Lower leg skin (tissue), 4 donors: ENCODE results near the gene SMG9. TPM values are rescaled to one million over a fixed set of nuclear protein-coding genes. Genes with fewer than 3 reads are reported as not detected.

Experiments
- DNase-seq, 2 donors: peaks; one replicate each; pipeline ENCODE4 v3.0.0-alpha.2; 2019; ENCODE audit warnings: low spot score in 2 of 2
- H3K4me3 ChIP-seq: fragments of 200-600 bp; sonication (generic); 2 replicates; pipeline ENCODE4 v1.5.1; 2017; ENCODE audit warnings: mild to moderate bottlenecking, low read depth; ENCODE audit not compliant: poor library complexity, severe bottlenecking
- POLR2A ChIP-seq, 2 donors: fragments of 450-650 bp; IDR thresholded peaks; one replicate each; pipeline ENCODE4 v1.6.1; 2016 to 2017; ENCODE audit warnings: antibody characterized with exemption in 2 of 2, mild to moderate bottlenecking in 1 of 2, moderate library complexity in 1 of 2
- WGBS, 2 donors: methylation state at CpG; one replicate each; pipeline ENCODE4 v1.1.5; 2018; 5-methylcytosine and 5-hydroxymethylcytosine counted together
- intact Hi-C: fragments of 100-400 bp; cut with DNase I; formaldehyde crosslinking; loops from one replicate; pipeline ENCODE4 v1.15.0; 2023; ENCODE audit warnings: low total_unique reads
- total RNA-seq, 4 donors: library from RNA; depleted of rRNA; stranded (reverse); fragments of >200 nt; gene quantifications; one replicate each; pipeline ENCODE4 v1.1.0, GENCODE V29; 2016
- TF ChIP-seq, protein P1 (sequence below), 3 donors: fragments of 450-650 bp; IDR thresholded peaks; one replicate each; pipeline ENCODE4 v1.5.1; 2016; ENCODE audit warnings: antibody characterized with exemption in 3 of 3, mild to moderate bottlenecking in 3 of 3, moderate library complexity in 2 of 3

SMG9 gene
- total RNA-seq, 4 donors from 2014 or later, result 18.0 to 27.6 (median 23.5) TPM

DNA sequence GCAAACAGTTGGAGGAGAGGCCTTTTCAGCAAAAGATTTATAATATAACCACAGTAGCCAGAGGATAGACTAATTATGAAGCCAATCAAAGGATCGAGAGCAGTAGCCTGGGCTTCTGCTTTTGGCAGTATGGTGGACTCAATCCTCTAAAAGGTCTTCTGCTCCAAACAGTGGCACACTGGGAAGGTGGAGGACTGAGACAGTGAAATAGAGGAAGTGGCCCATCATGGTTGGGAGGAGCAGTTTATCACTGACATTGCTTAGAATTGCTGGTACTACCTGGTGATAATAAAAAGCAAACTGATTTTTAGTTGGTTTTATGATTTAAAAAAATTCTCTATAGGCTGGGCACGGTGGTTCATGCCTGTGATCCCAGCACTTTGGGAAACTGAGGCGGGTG lies 63.9 kb downstream of the SMG9 start:
- no peak overlapping the region for H3K4me3 ChIP-seq
- DNase-seq, result no peak
- no peak for TF ChIP-seq POLR2A (IDR thresholded peaks at IDR 0.05)
- TF ChIP-seq, protein P1, sequence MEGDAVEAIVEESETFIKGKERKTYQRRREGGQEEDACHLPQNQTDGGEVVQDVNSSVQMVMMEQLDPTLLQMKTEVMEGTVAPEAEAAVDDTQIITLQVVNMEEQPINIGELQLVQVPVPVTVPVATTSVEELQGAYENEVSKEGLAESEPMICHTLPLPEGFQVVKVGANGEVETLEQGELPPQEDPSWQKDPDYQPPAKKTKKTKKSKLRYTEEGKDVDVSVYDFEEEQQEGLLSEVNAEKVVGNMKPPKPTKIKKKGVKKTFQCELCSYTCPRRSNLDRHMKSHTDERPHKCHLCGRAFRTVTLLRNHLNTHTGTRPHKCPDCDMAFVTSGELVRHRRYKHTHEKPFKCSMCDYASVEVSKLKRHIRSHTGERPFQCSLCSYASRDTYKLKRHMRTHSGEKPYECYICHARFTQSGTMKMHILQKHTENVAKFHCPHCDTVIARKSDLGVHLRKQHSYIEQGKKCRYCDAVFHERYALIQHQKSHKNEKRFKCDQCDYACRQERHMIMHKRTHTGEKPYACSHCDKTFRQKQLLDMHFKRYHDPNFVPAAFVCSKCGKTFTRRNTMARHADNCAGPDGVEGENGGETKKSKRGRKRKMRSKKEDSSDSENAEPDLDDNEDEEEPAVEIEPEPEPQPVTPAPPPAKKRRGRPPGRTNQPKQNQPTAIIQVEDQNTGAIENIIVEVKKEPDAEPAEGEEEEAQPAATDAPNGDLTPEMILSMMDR (IDR thresholded peaks at IDR 0.05), result no peak
- WGBS, 2 donors, result 89 to 93% methylated on average over 3 of the region's 3 CpGs
- intact Hi-C loops, result no loop called here

DNA sequence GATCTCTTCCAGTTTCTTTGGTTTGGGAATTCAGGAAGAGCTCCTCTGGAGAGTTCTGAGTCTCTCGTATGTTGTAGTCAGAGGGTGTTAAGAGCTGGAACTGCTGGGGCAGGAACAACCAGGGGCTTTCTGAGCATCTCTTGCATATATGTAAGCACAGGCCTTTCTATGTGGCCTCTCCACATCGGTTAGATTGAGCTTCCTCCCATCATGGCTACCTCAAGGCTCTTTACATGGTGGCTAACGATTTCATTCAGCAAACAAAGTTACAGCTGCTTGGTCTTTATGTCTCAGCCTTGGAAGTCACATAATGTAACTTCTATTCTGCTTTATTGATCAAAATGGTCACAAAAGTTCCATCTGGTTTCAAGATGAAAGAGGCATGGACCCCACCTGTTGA lies 64.3 kb downstream of the SMG9 start:
- H3K4me3 ChIP-seq, result no peak overlapping the region
- intact Hi-C loops, result no loop called here
- no peak for TF ChIP-seq POLR2A (IDR thresholded peaks at IDR 0.05)
- TF ChIP-seq, protein P1 (IDR thresholded peaks at IDR 0.05), result no peak
- WGBS, 2 donors, result 56 to 64% methylated on average over 3 of the region's 3 CpGs
- DNase-seq, result no peak

DNA sequence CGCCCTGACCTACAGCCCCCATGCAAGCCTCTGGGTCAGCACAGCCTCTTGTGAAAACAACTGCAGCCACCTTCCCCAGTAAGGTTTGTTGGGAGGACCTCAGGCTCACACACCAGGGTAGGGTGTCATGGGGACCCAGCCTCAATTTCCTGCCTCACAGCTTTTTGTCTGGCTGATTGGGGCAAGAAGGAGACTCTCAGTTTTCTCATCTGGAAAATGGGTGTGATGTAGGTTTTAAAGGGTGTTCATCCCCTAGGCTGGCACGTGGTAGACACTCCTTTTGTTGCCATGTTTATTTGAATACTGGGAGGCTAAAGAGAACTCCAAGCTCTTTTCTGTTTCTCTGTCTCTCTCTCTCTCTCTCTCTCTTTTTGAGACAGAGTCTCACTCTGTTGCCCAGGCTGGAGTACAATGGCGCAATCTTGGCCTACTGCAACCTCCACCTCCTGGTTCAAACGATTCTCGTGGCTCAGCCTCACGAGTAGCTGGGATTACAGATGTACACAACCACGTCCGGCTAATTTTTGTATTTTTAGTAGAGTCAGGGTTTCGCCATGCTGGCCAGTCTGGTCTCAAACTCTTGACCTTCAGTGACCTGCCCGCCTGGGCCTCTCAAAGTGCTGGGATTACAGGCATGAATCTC lies 66.6 kb downstream of the SMG9 start:
- TF ChIP-seq POLR2A (IDR thresholded peaks at IDR 0.05), result no peak
- TF ChIP-seq, protein P1 (IDR thresholded peaks at IDR 0.05), result no peak
- DNase-seq, result no peak
- no peak overlapping the region for H3K4me3 ChIP-seq
- intact Hi-C loops, result no loop called here
- 88 to 90% methylated on average over 10 of the region's 10 CpGs for WGBS, 2 donors

DNA sequence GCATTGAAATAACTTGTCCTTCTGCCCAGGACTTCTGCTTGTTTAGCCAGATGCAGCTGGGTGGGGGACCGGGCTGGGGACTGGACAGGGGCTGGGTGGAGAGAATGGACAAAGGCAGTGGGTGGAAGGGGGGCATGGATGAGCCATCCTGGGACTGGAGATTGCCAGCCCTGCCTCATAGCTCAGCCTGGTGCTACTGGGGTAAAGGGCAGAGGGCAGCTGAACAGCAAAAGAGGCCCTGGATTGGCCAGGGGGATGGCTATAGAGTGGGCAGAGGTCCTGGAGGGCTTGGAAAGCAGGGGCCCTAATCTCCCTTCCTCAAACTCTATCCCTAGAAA lies 67.1 kb downstream of the SMG9 start:
- WGBS, 2 donors, result 67 to 71% methylated on average over 1 of the region's 1 CpG
- no peak overlapping the region for H3K4me3 ChIP-seq
- intact Hi-C loops, result no loop called here
- no peak for DNase-seq
- no peak for TF ChIP-seq POLR2A (IDR thresholded peaks at IDR 0.05)
- TF ChIP-seq, protein P1 (IDR thresholded peaks at IDR 0.05), result no peak

DNA sequence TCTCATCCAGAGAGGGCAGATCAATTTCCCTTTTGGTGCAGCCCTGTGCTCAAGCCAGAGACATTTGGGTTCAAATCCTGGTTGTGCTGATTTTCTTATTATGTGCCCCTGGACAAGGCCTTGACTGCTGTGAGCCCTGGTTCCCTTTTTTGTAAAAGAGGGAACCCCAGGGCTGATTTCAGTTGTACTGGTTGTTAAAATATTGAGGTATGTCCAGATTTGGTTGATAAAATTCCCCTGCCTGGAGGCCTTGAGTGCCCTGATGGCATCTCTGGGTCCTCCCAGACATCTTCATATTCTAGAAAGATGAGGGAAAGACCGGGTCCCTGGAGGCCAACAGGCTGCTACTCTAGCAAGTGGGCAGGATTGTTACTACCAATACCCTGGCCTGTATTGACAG lies 70.4 kb downstream of the SMG9 start:
- TF ChIP-seq, protein P1 (IDR thresholded peaks at IDR 0.05), result no peak
- TF ChIP-seq POLR2A (IDR thresholded peaks at IDR 0.05), result no peak
- DNase-seq, result no peak
- H3K4me3 ChIP-seq, result no peak overlapping the region
- intact Hi-C loops, result no loop called here
- 76 to 92% methylated on average over 1 of the region's 1 CpG for WGBS, 2 donors

DNA sequence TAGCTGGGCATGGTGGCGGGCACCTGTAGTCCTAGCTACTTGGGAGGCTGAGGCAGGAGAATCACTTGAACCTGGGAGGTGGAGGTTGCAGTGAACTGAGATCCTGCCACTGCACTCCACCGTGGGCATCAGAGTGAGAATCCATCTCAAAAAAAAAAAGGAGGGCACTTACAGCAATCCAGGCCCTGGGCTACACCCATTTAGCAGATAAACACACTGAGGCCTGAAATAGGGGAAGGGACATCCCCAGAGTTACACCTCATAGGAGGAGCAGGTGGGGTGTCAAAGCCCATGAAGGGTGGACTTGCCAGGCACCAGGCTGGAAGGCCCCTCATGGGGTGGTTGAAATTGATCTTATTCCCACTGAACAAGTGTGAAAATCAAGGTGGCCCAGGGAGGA lies 70.9 kb downstream of the SMG9 start:
- DNase-seq, result no peak
- 93 to 95% methylated on average over 2 of the region's 2 CpGs for WGBS, 2 donors
- intact Hi-C loops, result no loop called here
- H3K4me3 ChIP-seq, result no peak overlapping the region
- TF ChIP-seq, protein P1 (IDR thresholded peaks at IDR 0.05), result no peak
- TF ChIP-seq POLR2A (IDR thresholded peaks at IDR 0.05), result no peak
